HL-60 (cell line): ENCODE results near the gene CFAP90.

Source experiments
- DNase-seq, 2 experiments: peaks; one replicate each; pipeline ENCODE4 v3.0.0-alpha.2; 2010 to 2020; ENCODE audit warnings: low read depth in 1 of 2, low spot score in 1 of 2
- H3K27ac ChIP-seq: fragments of 250-450 bp; sonication (Bioruptor Pico); replicated peaks from 2 replicates; pipeline ENCODE4 v1.5.1; 2020; ENCODE audit warnings: mild to moderate bottlenecking, moderate library complexity
- H3K27me3 ChIP-seq: fragments of 250-450 bp; sonication (Bioruptor Pico); 2 replicates; pipeline ENCODE4 v1.5.1; 2021; ENCODE audit warnings: mild to moderate bottlenecking, moderate library complexity; ENCODE audit not compliant: insufficient read depth, poor library complexity, severe bottlenecking
- H3K4me3 ChIP-seq: replicated peaks from 2 replicates; pipeline ENCODE4 v1.5.1; 2011; ENCODE audit warnings: mild to moderate bottlenecking, control low read depth, low read length; ENCODE audit not compliant: insufficient read depth
- GABPA ChIP-seq: IDR thresholded peaks from 2 replicates; pipeline ENCODE4 v1.6.1; 2012; ENCODE audit warnings: low read depth
- POLR2AphosphoS5 ChIP-seq: IDR thresholded peaks from 2 replicates; pipeline ENCODE4 v1.6.1; 2012; ENCODE audit warnings: low read depth
- REST ChIP-seq: IDR thresholded peaks from 2 replicates; pipeline ENCODE4 v1.6.1; 2012; ENCODE audit warnings: low read depth; ENCODE audit not compliant: insufficient replicate concordance
- SPI1 ChIP-seq: IDR thresholded peaks from 2 replicates; pipeline ENCODE4 v1.6.1; 2012; ENCODE audit warnings: low read depth, mild to moderate bottlenecking, borderline replicate concordance
- TF ChIP-seq, protein P1 (sequence below): IDR thresholded peaks from one replicate; pipeline ENCODE4 v1.5.1; 2011; ENCODE audit warnings: low read length, control low read depth, inconsistent platforms; ENCODE audit not compliant: insufficient read depth

The CFAP90 gene

DNA sequence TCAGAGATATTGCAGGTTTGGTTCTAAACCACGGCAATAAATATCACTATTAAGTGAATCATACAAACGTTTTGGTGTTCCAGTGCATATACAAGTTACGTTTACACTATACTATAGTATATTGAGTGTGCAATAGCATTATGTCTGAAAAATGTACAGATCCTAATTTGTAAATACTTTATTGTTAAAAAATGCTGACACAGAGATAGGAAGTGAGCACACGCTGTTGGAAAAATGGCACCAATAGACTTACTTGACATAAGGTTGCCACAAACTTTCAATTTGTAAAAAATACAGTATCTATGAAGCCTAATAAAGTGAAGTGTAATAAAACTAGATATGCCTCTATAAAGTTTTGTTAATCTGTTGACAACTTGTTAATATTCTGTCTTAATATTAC lies 16.0 kb downstream of the CFAP90 start:
- Histone ChIP-seq H3K4me3 (no peak overlapping the region), H3K27ac (no peak overlapping the region), H3K27me3 (no peaks in the 10 kb centered on the region)
- TF ChIP-seq SPI1, result no peak
- TF ChIP-seq, protein P1, sequence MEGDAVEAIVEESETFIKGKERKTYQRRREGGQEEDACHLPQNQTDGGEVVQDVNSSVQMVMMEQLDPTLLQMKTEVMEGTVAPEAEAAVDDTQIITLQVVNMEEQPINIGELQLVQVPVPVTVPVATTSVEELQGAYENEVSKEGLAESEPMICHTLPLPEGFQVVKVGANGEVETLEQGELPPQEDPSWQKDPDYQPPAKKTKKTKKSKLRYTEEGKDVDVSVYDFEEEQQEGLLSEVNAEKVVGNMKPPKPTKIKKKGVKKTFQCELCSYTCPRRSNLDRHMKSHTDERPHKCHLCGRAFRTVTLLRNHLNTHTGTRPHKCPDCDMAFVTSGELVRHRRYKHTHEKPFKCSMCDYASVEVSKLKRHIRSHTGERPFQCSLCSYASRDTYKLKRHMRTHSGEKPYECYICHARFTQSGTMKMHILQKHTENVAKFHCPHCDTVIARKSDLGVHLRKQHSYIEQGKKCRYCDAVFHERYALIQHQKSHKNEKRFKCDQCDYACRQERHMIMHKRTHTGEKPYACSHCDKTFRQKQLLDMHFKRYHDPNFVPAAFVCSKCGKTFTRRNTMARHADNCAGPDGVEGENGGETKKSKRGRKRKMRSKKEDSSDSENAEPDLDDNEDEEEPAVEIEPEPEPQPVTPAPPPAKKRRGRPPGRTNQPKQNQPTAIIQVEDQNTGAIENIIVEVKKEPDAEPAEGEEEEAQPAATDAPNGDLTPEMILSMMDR, result no peak
- TF ChIP-seq GABPA, result no peak
- TF ChIP-seq REST, result no peak
- no peak for TF ChIP-seq POLR2AphosphoS5
- no peak for DNase-seq

DNA sequence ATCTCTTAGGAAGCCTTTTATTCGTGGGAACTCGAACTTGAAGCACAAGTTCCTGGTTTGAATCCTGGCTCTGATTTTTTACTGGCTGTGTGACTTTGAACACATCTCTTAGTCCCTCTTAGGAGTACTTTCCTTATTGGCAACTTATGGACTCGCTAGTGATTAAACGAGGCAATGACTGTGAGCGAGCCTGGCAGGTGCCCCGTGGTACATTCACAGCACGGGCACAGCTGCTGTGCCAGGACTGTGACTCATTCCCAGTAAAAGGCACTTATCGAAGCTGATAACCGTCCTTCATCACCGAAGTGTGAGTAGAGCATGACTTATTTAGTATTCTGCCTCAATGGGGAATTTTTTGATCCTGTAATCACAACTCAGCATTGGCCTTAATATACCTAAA lies 22.7 kb downstream of the CFAP90 start:
- no peak overlapping the region for H3K27ac ChIP-seq
- DNase-seq, result no peak
- TF ChIP-seq SPI1 (no peak), POLR2AphosphoS5 (no peak), REST (no peak), GABPA (no peak)
- TF ChIP-seq, protein P1, result no peak
- H3K27me3 ChIP-seq, result no peaks in the 10 kb centered on the region
- no peak overlapping the region for H3K4me3 ChIP-seq

DNA sequence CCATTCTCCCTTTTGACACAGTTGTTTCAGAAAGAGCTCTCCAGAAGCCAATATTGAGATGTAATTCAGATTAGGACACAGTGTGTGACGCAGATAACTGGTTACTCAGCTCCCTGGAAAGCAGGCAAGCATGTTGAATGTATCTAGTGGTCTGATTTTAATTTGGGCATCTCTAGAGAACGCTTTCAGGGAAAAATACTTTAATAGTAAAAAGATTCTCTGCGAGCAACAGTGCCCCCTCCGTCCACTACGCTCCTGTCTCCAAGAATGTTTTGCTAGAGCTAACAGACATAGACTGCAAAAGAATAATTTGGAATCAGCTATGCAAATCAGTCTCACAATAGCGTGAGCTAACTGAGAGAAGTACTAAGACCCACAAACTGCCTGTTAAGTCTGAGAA lies 23.3 kb downstream of the CFAP90 start:
- DNase-seq, result no peak
- Histone ChIP-seq H3K4me3 (no peak overlapping the region), H3K27ac (no peak overlapping the region), H3K27me3 (no peaks in the 10 kb centered on the region)
- TF ChIP-seq GABPA, result no peak
- TF ChIP-seq POLR2AphosphoS5, result no peak
- no peak for TF ChIP-seq REST
- TF ChIP-seq, protein P1, result no peak
- TF ChIP-seq SPI1, result no peak
